GM12891 (cell line): ENCODE measurements around the gene ACSM2B.

Source experiments
- POLR2A ChIP-seq: IDR thresholded peaks from 2 replicates; pipeline ENCODE4 v1.6.1; 2011; ENCODE audit warnings: low read depth, low read length, control low read depth
- POLR2AphosphoS5 ChIP-seq: IDR thresholded peaks from 2 replicates; pipeline ENCODE4 v1.6.1; 2011; ENCODE audit warnings: low read depth, low read length, control low read depth
- TAF1 ChIP-seq: IDR thresholded peaks from 2 replicates; pipeline ENCODE4 v1.6.1; 2011; ENCODE audit warnings: low read depth, low read length, control low read depth

DNA sequence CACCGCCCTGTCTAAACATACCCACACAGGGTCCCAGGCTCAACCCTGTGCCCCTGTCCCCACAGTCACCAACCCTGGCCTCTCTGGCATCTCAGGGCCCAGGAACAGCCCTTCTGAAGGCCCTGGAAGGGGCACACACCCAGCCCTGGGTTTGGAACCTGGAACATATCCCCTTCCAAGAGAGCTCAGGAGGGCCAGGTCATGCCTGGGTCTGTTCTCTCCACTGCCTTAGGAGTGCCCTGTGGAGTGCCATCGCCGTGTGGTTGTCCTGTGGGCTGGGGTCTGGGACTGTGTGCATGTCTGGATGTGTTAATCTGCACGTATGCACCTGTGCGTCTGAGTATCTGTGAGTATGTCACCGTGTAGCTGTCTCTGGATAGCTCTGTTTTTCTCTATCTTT lies 45.2 kb upstream of the ACSM2B start:
- TF ChIP-seq POLR2A (no peak), POLR2AphosphoS5 (no peak), TAF1 (no peak)
